Vagina (tissue), 2 donors: Measurements from ENCODE around the gene TARS2.

Source experiments
- POLR2A ChIP-seq, 2 donors: fragments of 450-650 bp; IDR thresholded peaks; one replicate each; pipeline ENCODE4 v1.6.1; 2017; ENCODE audit warnings: antibody characterized with exemption in 2 of 2, mild to moderate bottlenecking in 2 of 2, moderate library complexity in 2 of 2
- POLR2AphosphoS5 ChIP-seq, 2 donors: sonication (generic); formaldehyde crosslinking; IDR thresholded peaks; one replicate each; pipeline ENCODE4 v1.9.0; 2017; ENCODE audit warnings: antibody characterized with exemption in 2 of 2, mild to moderate bottlenecking in 2 of 2, low read depth in 1 of 2; ENCODE audit not compliant: insufficient read depth in 1 of 2
- TF ChIP-seq, protein P1 (sequence below), 3 experiments: fragments of 450-650 bp in 2 of 3; fragments of 200-600 bp in 1 of 3; sonication (generic) in 1 of 3; IDR thresholded peaks; one replicate each; pipeline ENCODE4 v1.5.1; 2017 to 2019; ENCODE audit warnings: antibody characterized with exemption in 3 of 3, mild to moderate bottlenecking in 2 of 3, moderate library complexity in 2 of 3

DNA sequence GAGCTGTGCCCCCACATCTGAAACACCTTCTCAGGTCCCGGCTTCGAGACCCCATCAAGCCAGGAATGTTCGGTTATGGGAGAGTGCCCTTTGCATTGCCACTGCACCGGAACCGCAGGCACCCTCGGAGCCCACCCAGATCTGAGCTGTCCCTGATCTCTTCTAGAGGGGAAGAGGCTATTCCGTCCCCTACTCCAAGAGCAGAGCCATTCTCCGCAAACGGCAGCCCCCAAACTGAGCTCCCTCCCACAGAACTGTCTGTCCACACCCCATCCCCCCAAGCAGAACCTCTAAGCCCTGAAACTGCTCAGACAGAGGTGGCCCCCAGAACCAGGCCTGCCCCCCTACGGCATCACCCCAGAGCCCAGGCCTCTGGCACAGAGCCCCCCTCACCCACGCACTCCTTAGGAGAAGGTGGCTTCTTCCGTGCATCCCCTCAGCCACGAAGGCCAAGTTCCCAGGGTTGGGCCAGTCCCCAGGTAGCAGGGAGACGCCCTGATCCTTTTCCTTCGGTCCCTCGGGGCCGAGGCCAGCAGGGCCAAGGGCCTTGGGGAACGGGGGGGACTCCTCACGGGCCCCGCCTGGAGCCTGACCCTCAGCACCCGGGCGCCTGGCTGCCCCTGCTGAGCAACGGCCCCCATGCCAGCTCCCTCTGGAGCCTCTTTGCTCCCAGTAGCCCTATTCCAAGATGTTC, 66.3 kb downstream of the TARS2 start:
- TF ChIP-seq POLR2A (IDR thresholded peaks at IDR 0.05) (no peak), POLR2AphosphoS5 (IDR thresholded peaks at IDR 0.05; ENCODE audit: insufficient read depth in 1 of 2, low read depth in 1 of 2) (no peak)
- TF ChIP-seq, protein P1, sequence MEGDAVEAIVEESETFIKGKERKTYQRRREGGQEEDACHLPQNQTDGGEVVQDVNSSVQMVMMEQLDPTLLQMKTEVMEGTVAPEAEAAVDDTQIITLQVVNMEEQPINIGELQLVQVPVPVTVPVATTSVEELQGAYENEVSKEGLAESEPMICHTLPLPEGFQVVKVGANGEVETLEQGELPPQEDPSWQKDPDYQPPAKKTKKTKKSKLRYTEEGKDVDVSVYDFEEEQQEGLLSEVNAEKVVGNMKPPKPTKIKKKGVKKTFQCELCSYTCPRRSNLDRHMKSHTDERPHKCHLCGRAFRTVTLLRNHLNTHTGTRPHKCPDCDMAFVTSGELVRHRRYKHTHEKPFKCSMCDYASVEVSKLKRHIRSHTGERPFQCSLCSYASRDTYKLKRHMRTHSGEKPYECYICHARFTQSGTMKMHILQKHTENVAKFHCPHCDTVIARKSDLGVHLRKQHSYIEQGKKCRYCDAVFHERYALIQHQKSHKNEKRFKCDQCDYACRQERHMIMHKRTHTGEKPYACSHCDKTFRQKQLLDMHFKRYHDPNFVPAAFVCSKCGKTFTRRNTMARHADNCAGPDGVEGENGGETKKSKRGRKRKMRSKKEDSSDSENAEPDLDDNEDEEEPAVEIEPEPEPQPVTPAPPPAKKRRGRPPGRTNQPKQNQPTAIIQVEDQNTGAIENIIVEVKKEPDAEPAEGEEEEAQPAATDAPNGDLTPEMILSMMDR (IDR thresholded peaks at IDR 0.05) = no peak
